GOT3 (cell line): Measurements from ENCODE around the gene EPHB1.
"Not testable (repeated sequence)": the region's sequence is repeated elsewhere in the genome, so short reads cannot be mapped to it uniquely, and the experiment has no call there.

ENCODE experiments used
- DNase-seq: peaks from one replicate; lab custom pipeline; 2025; ENCODE audit warnings: mixed read lengths; lab: John Stamatoyannopoulos, UW

The EPHB1 gene

GRCh38 chr3:134952371-134952770, 157.3 kb downstream of the EPHB1 start:
- no peak for DNase-seq

GRCh38 chr3:134955874-134956273, 160.8 kb downstream of the EPHB1 start:
- no peak for DNase-seq

- no peak for DNase-seq
These were observed 161.3 kb downstream of the EPHB1 start for GRCh38 chr3:134956395-134956794.

GRCh38 chr3:134956844-134957243, 161.8 kb downstream of the EPHB1 start:
- DNase-seq = no peak

- no peak for DNase-seq
These were observed 164.5 kb downstream of the EPHB1 start for GRCh38 chr3:134959516-134959915.

- DNase-seq = no peak
These were observed 169.2 kb downstream of the EPHB1 start for GRCh38 chr3:134964226-134964625.

GRCh38 chr3:134965865-134966481, 170.9 kb downstream of the EPHB1 start:
- no peak for DNase-seq

GRCh38 chr3:134970895-134971294, 175.8 kb downstream of the EPHB1 start:
- DNase-seq = no peak

- DNase-seq = no peak
These were observed 176.2 kb downstream of the EPHB1 start for GRCh38 chr3:134971306-134971705.

GRCh38 chr3:134971907-134972306, 176.8 kb downstream of the EPHB1 start:
- DNase-seq = not testable (repeated sequence)

- no peak for DNase-seq
These were observed 177.9 kb downstream of the EPHB1 start for GRCh38 chr3:134972836-134973455.

- DNase-seq = no peak
These were observed 179.6 kb downstream of the EPHB1 start for GRCh38 chr3:134974624-134975023.

- no peak for DNase-seq
These were observed 181.9 kb downstream of the EPHB1 start for GRCh38 chr3:134976948-134977347.

- no peak for DNase-seq
These were observed 183.6 kb downstream of the EPHB1 start for GRCh38 chr3:134978658-134979057.

- DNase-seq = no peak
These were observed 191.0 kb downstream of the EPHB1 start for GRCh38 chr3:134985864-134986715.

GRCh38 chr3:134988666-134989065, 193.6 kb downstream of the EPHB1 start:
- DNase-seq = no peak

- DNase-seq = no peak
These were observed 195.9 kb downstream of the EPHB1 start for GRCh38 chr3:134991003-134991402.

- DNase-seq = no peak
These were observed 196.5 kb downstream of the EPHB1 start for GRCh38 chr3:134991472-134992010.

GRCh38 chr3:134992180-134992579, 197.1 kb downstream of the EPHB1 start:
- DNase-seq = no peak

GRCh38 chr3:134992586-134992985, 197.5 kb downstream of the EPHB1 start:
- DNase-seq = no peak

- no peak for DNase-seq
These were observed 198.0 kb downstream of the EPHB1 start for GRCh38 chr3:134993011-134993410.

- DNase-seq = no peak
These were observed 203.1 kb downstream of the EPHB1 start for GRCh38 chr3:134998158-134998557.

- no peak for DNase-seq
These were observed 203.8 kb downstream of the EPHB1 start for GRCh38 chr3:134998855-134999254.
